Keratinocyte (primary cell): Measurements from ENCODE around the gene SYCN. TPM values are rescaled to one million over a fixed set of nuclear protein-coding genes. Genes with fewer than 3 reads are reported as not detected.

ENCODE experiments used
- DNase-seq: peaks from one replicate; pipeline ENCODE4 v3.0.0-alpha.2; 2011; ENCODE audit warnings: low read depth, missing footprints, low spot score
- FAIRE-seq: peaks from 2 replicates; lab custom pipeline; 2011; peaks lifted over from hg19 to GRCh38; lab: Jason Lieb, UNC
- H2AFZ ChIP-seq: 2 replicates; pipeline ENCODE4 v1.6.0; 2012; ENCODE audit warnings: low read length, control low read depth, inconsistent platforms; ENCODE audit not compliant: control insufficient read depth
- H3K27ac ChIP-seq: 2 replicates; pipeline ENCODE4 v1.5.1; 2011; ENCODE audit warnings: low read length; ENCODE audit not compliant: control insufficient read depth, insufficient read depth
- H3K27me3 ChIP-seq: 3 replicates; pipeline ENCODE4 v1.6.0; 2011; ENCODE audit warnings: low read length; ENCODE audit not compliant: control insufficient read depth, insufficient read depth; ENCODE audit errors: extremely low read depth
- H3K36me3 ChIP-seq, 2 experiments: 2 replicates in 1 of 2; 3 replicates in 1 of 2; pipeline ENCODE4 v1.5.1; 2011; ENCODE audit warnings: low read length in 2 of 2, mild to moderate bottlenecking in 1 of 2; ENCODE audit not compliant: control insufficient read depth in 2 of 2, insufficient read depth in 2 of 2; ENCODE audit errors: extremely low read depth in 1 of 2
- H3K4me1 ChIP-seq: 3 replicates; pipeline ENCODE4 v1.5.1; 2011; ENCODE audit warnings: low read length; ENCODE audit not compliant: control insufficient read depth, insufficient read depth; ENCODE audit errors: extremely low read depth
- H3K4me2 ChIP-seq: 3 replicates; pipeline ENCODE4 v1.6.0; 2011; ENCODE audit warnings: low read depth, low read length; ENCODE audit not compliant: control insufficient read depth, insufficient read depth; ENCODE audit errors: extremely low read depth
- H3K4me3 ChIP-seq, 3 experiments: fragments of 200-600 bp in 1 of 3; sonication (generic) in 1 of 3; 2 replicates in 2 of 3; 3 replicates in 1 of 3; pipeline ENCODE4 v1.5.1; 2011 to 2016; ENCODE audit warnings: low read length in 3 of 3, mild to moderate bottlenecking in 3 of 3, control low read depth in 2 of 3, inconsistent platforms in 1 of 3, low read depth in 1 of 3, mixed read lengths in 1 of 3, mixed run types in 1 of 3, moderate library complexity in 1 of 3; ENCODE audit not compliant: control insufficient read depth in 2 of 3, insufficient read depth in 2 of 3; ENCODE audit errors: extremely low read depth in 1 of 3
- H3K79me2 ChIP-seq: 2 replicates; pipeline ENCODE4 v1.6.0; 2012; ENCODE audit warnings: low read length; ENCODE audit not compliant: control insufficient read depth, insufficient read depth
- H3K9ac ChIP-seq: 3 replicates; pipeline ENCODE4 v1.6.0; 2011; ENCODE audit warnings: low read length; ENCODE audit not compliant: control insufficient read depth, insufficient read depth; ENCODE audit errors: extremely low read depth
- H3K9me1 ChIP-seq: 3 replicates; pipeline ENCODE4 v1.6.0; 2011; ENCODE audit warnings: low read length; ENCODE audit not compliant: control insufficient read depth, insufficient read depth; ENCODE audit errors: extremely low read depth
- H3K9me3 ChIP-seq: 2 replicates; pipeline ENCODE4 v1.5.1; 2012; ENCODE audit warnings: low read depth, low read length; ENCODE audit not compliant: control insufficient read depth
- H4K20me1 ChIP-seq: 3 replicates; pipeline ENCODE4 v1.6.0; 2011; ENCODE audit warnings: low read length; ENCODE audit not compliant: control insufficient read depth, insufficient read depth; ENCODE audit errors: extremely low read depth
- CTCF ChIP-seq, 3 experiments: IDR thresholded peaks in 1 of 3; conservative IDR thresholded peaks in 1 of 3; optimal IDR thresholded peaks in 1 of 3; 2 replicates in 2 of 3; 3 replicates in 1 of 3; pipeline versions ENCODE3 to v1.5.1; 2011; ENCODE audit warnings: low read length in 3 of 3, mild to moderate bottlenecking in 3 of 3, moderate library complexity in 2 of 3, control low read depth in 1 of 3, inconsistent platforms in 1 of 3; ENCODE audit not compliant: insufficient read depth in 2 of 3; ENCODE audit errors: extremely low read depth in 1 of 3
- EZH2 ChIP-seq: IDR thresholded peaks from one replicate; pipeline ENCODE4 v1.6.1; 2012; ENCODE audit warnings: inconsistent platforms, mild to moderate bottlenecking, low read length, moderate library complexity
- dilution Hi-C: fragments of 300-500 bp; cut with MboI; formaldehyde crosslinking; loops from one replicate; pipeline ENCODE4 v1.7.0; 2020; ENCODE audit warnings: low sequenced_read_pairs; ENCODE audit not compliant: extremely low pct_ligation_motif_present
- polyA plus RNA-seq, 5 experiments: library from polyadenylated mRNA; depleted of rRNA in 3 of 5; stranded (reverse) in 3 of 5; stranded (forward) in 1 of 5; unstranded in 1 of 5; fragments of >200 nt; gene quantifications; 1 replicate in 1 of 5; 2 replicates in 3 of 5; 3 replicates in 1 of 5; pipeline versions ENCODE4 v1.2.1 to v1.2.3, GENCODE V29; 2011 to 2012; ENCODE audit warnings: missing spikeins in 2 of 5, low read depth in 1 of 5, low replicate concordance in 1 of 5

Gene SYCN
- polyA plus RNA-seq, 1 donor (not counting 4 experiments of a cell fraction or from before 2014, with no cell fraction given) = not detected

DNA sequence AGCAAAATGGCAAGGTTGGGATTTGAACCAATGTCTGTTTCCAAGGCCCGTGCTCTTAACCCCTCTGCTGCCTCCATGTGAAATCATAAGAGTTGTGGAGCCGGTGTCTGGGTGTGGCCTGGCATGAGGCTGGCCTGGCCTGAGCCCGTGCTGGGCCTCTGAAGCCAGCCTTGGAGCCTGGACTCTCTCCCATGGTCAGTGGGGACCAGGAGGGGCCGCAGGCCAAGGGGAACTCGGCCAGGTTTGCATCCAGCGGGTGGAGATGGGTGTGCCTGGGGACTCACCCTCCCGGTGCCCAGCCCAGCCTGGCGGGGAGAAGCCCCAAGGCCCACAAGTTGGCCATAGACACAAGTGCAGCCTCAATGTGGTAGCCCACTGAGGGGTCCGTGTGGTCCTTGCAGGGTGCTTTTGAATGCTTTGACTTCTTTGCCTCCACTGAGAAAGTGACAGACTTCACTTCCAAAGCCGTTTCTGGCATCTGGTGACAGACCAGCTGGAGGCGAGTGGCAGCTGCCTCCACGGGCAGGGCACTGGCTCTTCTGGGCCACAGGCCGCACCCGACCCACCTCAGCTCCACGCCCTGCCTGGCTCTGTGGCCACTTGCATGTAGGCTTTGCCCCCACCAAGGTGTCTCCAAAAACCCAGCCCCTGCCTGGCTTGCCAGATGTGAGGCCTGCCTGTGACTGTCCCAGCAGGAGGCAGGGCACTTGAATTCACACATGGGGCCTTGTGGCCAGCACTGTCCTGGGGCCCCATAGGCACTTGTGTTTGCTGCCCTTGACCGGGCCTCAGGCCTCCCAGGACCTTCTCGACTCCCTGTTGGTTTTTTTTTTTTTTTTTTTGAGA lies 33.5 kb downstream of the SYCN start:
- Histone ChIP-seq H3K4me2 (no peak overlapping the region), H3K9me3 (no peaks in the 10 kb centered on the region), H3K27ac (no peak overlapping the region), H3K9me1 (no peaks in the 10 kb centered on the region), H4K20me1 (no peaks in the 10 kb centered on the region), H3K36me3 (peaks cover 0 to 14% of the 10 kb centered on the region in 2 experiments), H3K4me1 (peaks cover 16% of the 10 kb centered on the region), H3K27me3 (no peaks in the 10 kb centered on the region), H3K4me3 (no peak overlapping the region), H3K79me2 (peaks cover 5% of the 10 kb centered on the region), H3K9ac (no peak overlapping the region), H2AFZ (no peak overlapping the region)
- DNase-seq (no peak), FAIRE-seq (no peak)
- dilution Hi-C loops = no loop called here
- TF ChIP-seq EZH2 (no peak), CTCF (optimal IDR thresholded peaks at IDR 0.05 in 1 of 3, IDR thresholded peaks at IDR 0.05 in 1 of 3, conservative IDR thresholded peaks at IDR 0.05 in 1 of 3; ENCODE audit: extremely low read depth in 1 of 3, insufficient read depth in 2 of 3, low read length in 3 of 3) (no peak)

- TF ChIP-seq EZH2 (no peak), CTCF (optimal IDR thresholded peaks at IDR 0.05 in 1 of 3, IDR thresholded peaks at IDR 0.05 in 1 of 3, conservative IDR thresholded peaks at IDR 0.05 in 1 of 3; ENCODE audit: extremely low read depth in 1 of 3, insufficient read depth in 2 of 3, low read length in 3 of 3) (no peak)
- Histone ChIP-seq H3K9me1 (no peaks in the 10 kb centered on the region), H3K36me3 (peaks cover 0 to 11% of the 10 kb centered on the region in 2 experiments), H3K9ac (no peak overlapping the region), H3K4me2 (no peak overlapping the region), H3K9me3 (no peaks in the 10 kb centered on the region), H4K20me1 (no peaks in the 10 kb centered on the region), H3K4me3 (no peak overlapping the region), H3K27ac (no peak overlapping the region), H3K79me2 (peaks cover 12% of the 10 kb centered on the region), H3K27me3 (no peaks in the 10 kb centered on the region), H3K4me1 (peaks cover 16% of the 10 kb centered on the region), H2AFZ (no peak overlapping the region)
- FAIRE-seq (no peak), DNase-seq (no peak)
- dilution Hi-C loops = no loop called here
Observed at GRCh38 chr19:39169143-39169810, 34.8 kb downstream of the SYCN start.
